ENCODE measurements around the gene ZFHX3. TPM values are rescaled to one million over a fixed set of nuclear protein-coding genes. Genes with fewer than 3 reads are reported as not detected.

Gene ZFHX3
- total and polyA plus RNA-seq, 2 of the 8 experiments (the other 6 are each of a cell fraction or from before 2014, with no cell fraction given): 0.08 to 0.99 TPM

DNA sequence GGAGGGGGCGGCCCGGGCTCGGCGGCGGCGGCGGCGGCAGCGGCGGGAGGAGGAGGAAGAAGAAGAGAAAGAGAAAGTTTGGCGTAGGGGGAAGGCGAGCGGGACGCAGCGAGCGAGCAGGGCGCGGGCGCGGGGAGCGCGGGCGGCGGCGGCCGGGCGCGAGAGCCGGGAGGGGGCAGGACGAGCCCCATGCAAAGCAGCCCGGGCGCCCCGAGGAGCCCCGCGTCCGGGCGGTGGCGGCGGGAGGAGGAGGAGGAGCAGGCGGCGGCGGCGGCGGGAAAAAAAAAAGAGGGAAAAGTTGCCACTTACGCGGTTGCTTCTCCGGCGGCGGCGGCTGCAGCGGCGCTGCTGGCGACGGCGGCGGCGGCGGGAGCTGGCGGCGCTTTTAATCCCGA, 10.3 kb upstream of the ZFHX3 start:
- H2BK15ac ChIP-seq (ENCODE audit: low read length): no peak overlapping the region
- CTCF ChIA-PET (ENCODE audit: partially characterized antibody): interaction anchor here (0.6 to 0.7 kb wide), 2 partner anchors 277 to 1940 kb away, joined by 3 read pairs; partner anchors contain the start of gene ZNRF1
- H2AK5ac ChIP-seq (ENCODE audit: low read depth, low read length): no peak overlapping the region
- no peak overlapping the region for H3K14ac ChIP-seq (ENCODE audit: insufficient read length)
- no peak overlapping the region for H4K5ac ChIP-seq (ENCODE audit: insufficient read length, low read depth, low read length)
- H3K56ac ChIP-seq (replicated peaks; ENCODE audit: insufficient read length, low read depth, low read length): no peak overlapping the region
- TF ChIP-seq SAP30 (IDR thresholded peaks at IDR 0.05; ENCODE audit: insufficient read depth, insufficient replicate concordance, low read length) (no peak), EZH2 (IDR thresholded peaks at IDR 0.05; ENCODE audit: low read depth, low read length, severe bottlenecking) (peak; percentile 4), ASH2L (IDR thresholded peaks at IDR 0.05; ENCODE audit: low read length) (no peak), RBBP5 (IDR thresholded peaks at IDR 0.05; ENCODE audit: borderline replicate concordance, low read depth, low read length) (peak; percentile 11; the same call in 1 of the 2 replicates)
- TF ChIP-seq, protein P1, sequence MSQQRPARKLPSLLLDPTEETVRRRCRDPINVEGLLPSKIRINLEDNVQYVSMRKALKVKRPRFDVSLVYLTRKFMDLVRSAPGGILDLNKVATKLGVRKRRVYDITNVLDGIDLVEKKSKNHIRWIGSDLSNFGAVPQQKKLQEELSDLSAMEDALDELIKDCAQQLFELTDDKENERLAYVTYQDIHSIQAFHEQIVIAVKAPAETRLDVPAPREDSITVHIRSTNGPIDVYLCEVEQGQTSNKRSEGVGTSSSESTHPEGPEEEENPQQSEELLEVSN (IDR thresholded peaks at IDR 0.05): peak; percentile 78
- no peaks in the 10 kb centered on the region for H3K9me3 ChIP-seq (ENCODE audit: insufficient read depth in 2 of 2, low read depth in 1 of 2, low read length in 1 of 2)
- H3K27ac ChIP-seq (ENCODE audit: low read depth, low read length): no peak overlapping the region
- H2AFZ ChIP-seq (ENCODE audit: low read length): no peak overlapping the region
- H3K36me3 ChIP-seq (ENCODE audit: control insufficient read depth in 2 of 4, insufficient read depth in 4 of 4, low read length in 3 of 4): no peaks in the 10 kb centered on the region
- H3K79me2 ChIP-seq (ENCODE audit: control insufficient read depth in 1 of 2, insufficient read depth in 2 of 2, low read length in 2 of 2): no peaks in the 10 kb centered on the region
- POLR2A ChIA-PET (ENCODE audit: partially characterized antibody): interaction anchor here (1.1 kb wide), 1 partner anchor 21 kb away, joined by 3 read pairs; no protein-coding TSS in a partner anchor
- peak overlapping the region in 1 of 4 experiments; percentile 14; a peak in 1 of 7 replicates for H3K9ac ChIP-seq (replicated peaks in 1 of 4; ENCODE audit: extremely low read depth in 1 of 4, low read depth in 3 of 4, low read length in 3 of 4)
- no peak overlapping the region for H3K23ac ChIP-seq (ENCODE audit: insufficient read length)
- H3K27me3 ChIP-seq (replicated peaks in 1 of 4; ENCODE audit: control insufficient read depth in 3 of 4, extremely low read depth in 1 of 4, insufficient read depth in 3 of 4, low read length in 3 of 4): peaks cover 30 to 85% (median 65%) of the 10 kb centered on the region in 4 experiments
- peaks cover 6 to 13% of the 10 kb centered on the region in 2 experiments for H4K20me1 ChIP-seq (replicated peaks in 1 of 2; ENCODE audit: control insufficient read depth in 1 of 2, insufficient read depth in 2 of 2, low read length in 2 of 2)
- no peak overlapping the region for H3K18ac ChIP-seq (ENCODE audit: extremely low read depth, low read length)
- H3K4ac ChIP-seq (replicated peaks; ENCODE audit: insufficient read length, low read depth, low read length): no peak overlapping the region
- H2BK5ac ChIP-seq (ENCODE audit: low read depth, low read length): no peak overlapping the region
- no peak overlapping the region for H2BK120ac ChIP-seq (replicated peaks; ENCODE audit: low read depth, low read length)
- no peaks in the 10 kb centered on the region for H3K79me1 ChIP-seq (ENCODE audit: low read depth, low read length)
- H3K23me2 ChIP-seq (ENCODE audit: low read depth, low read length): peaks cover 8% of the 10 kb centered on the region; the same call in 1 of the 2 replicates
- peak overlapping the region; percentile 11 to 60 (median 22); a peak in 5 of 8 replicates for H3K4me3 ChIP-seq (ENCODE audit: extremely low read depth in 1 of 4, insufficient read depth in 2 of 4, low read depth in 3 of 4, low read length in 4 of 4)
- peak overlapping the region; percentile 57 to 82; a peak in 3 of 4 replicates for H3K4me2 ChIP-seq (ENCODE audit: insufficient read depth in 1 of 2, low read depth in 2 of 2, low read length in 2 of 2)
- no CpG with 5 or more reads among the region's 61 CpGs for WGBS, 2 experiments (ENCODE audit: extremely low coverage in 1 of 2, insufficient coverage in 1 of 2, insufficient read length in 1 of 2, insufficient replicate concordance in 2 of 2, low coverage in 1 of 2, low lambda C conversion rate in 2 of 2, missing lambda C conversion rate in 1 of 2)
- no peak overlapping the region for H4K91ac ChIP-seq (replicated peaks; ENCODE audit: insufficient read length, low read length)
- peaks cover 19 to 40% (median 25%) of the 10 kb centered on the region in 4 experiments for H3K4me1 ChIP-seq (replicated peaks in 1 of 4; ENCODE audit: control insufficient read depth in 3 of 4, insufficient read depth in 4 of 4, low read length in 3 of 4)
- no peak overlapping the region for H2BK12ac ChIP-seq (ENCODE audit: low read depth, low read length)
- no peak overlapping the region; the same call in 1 of the 2 replicates for H4K8ac ChIP-seq (ENCODE audit: extremely low read depth, insufficient read depth, low read length)
- FAIRE-seq (no peak), DNase-seq (ENCODE audit: low read depth in 1 of 2, low spot score in 2 of 2) (peak in 1 of 2 experiments; percentile 65)
- no peak overlapping the region for H2BK20ac ChIP-seq (ENCODE audit: low read length)
